BLaER1 (cell line): Measurements from ENCODE around the gene SETD3.

ENCODE experiments used
- H3K27ac ChIP-seq: shearing (Covaris generic); formaldehyde crosslinking; 2 replicates; pipeline ENCODE4 v1.8.1; 2022
- H3K27me3 ChIP-seq: shearing (Covaris generic); formaldehyde crosslinking; 2 replicates; pipeline ENCODE4 v1.8.1; 2022
- H3K36me3 ChIP-seq: shearing (Covaris generic); formaldehyde crosslinking; 2 replicates; pipeline ENCODE4 v1.8.1; 2022
- H3K4me1 ChIP-seq: shearing (Covaris generic); formaldehyde crosslinking; 2 replicates; pipeline ENCODE4 v1.8.1; 2022
- H3K4me2 ChIP-seq: shearing (Covaris generic); formaldehyde crosslinking; 2 replicates; pipeline ENCODE4 v1.8.1; 2022
- H3K4me3 ChIP-seq: shearing (Covaris generic); formaldehyde crosslinking; 2 replicates; pipeline ENCODE4 v1.8.1; 2022
- H3K9ac ChIP-seq: shearing (Covaris generic); formaldehyde crosslinking; 2 replicates; pipeline ENCODE4 v1.8.1; 2022
- H3K9me3 ChIP-seq: shearing (Covaris generic); formaldehyde crosslinking; 2 replicates; pipeline ENCODE4 v1.8.1; 2022
- H4K20me1 ChIP-seq: shearing (Covaris generic); formaldehyde crosslinking; 2 replicates; pipeline ENCODE4 v1.8.1; 2022
- Cebpa-rat ChIP-seq: shearing (Covaris generic); IDR thresholded peaks from 2 replicates; pipeline ENCODE4 v1.8.1; 2022

Gene SETD3

GRCh38 chr14:99502989-99503421 is 22.3 kb upstream of the SETD3 start:
- no peak overlapping the region for H3K9ac ChIP-seq
- H3K4me3 ChIP-seq, result no peak overlapping the region
- peaks cover 98% of the 10 kb centered on the region for H3K36me3 ChIP-seq
- no peak for TF ChIP-seq Cebpa-rat
- no peak overlapping the region for H3K4me2 ChIP-seq
- peaks cover 42% of the 10 kb centered on the region for H4K20me1 ChIP-seq
- no peaks in the 10 kb centered on the region for H3K9me3 ChIP-seq
- no peaks in the 10 kb centered on the region for H3K27me3 ChIP-seq
- H3K27ac ChIP-seq, result no peak overlapping the region
- no peaks in the 10 kb centered on the region for H3K4me1 ChIP-seq

- no peaks in the 10 kb centered on the region for H3K27me3 ChIP-seq
Observed at GRCh38 chr14:99497894-99498293, 17.2 kb upstream of the SETD3 start.

GRCh38 chr14:99497341-99497740 is 16.7 kb upstream of the SETD3 start:
- H3K27me3 ChIP-seq, result no peaks in the 10 kb centered on the region
- H3K36me3 ChIP-seq, result peaks cover 96% of the 10 kb centered on the region
- H3K9me3 ChIP-seq, result no peaks in the 10 kb centered on the region
- no peak overlapping the region for H3K4me2 ChIP-seq
- no peaks in the 10 kb centered on the region for H3K4me1 ChIP-seq
- no peak for TF ChIP-seq Cebpa-rat
- H3K4me3 ChIP-seq, result no peak overlapping the region
- H4K20me1 ChIP-seq, result peaks cover 64% of the 10 kb centered on the region
- no peak overlapping the region for H3K27ac ChIP-seq
- H3K9ac ChIP-seq, result no peak overlapping the region

More at GRCh38 chr14:99497894-99498293, 17.2 kb upstream of the SETD3 start:
- no peak overlapping the region for H3K27ac ChIP-seq
- peaks cover 62% of the 10 kb centered on the region for H4K20me1 ChIP-seq
- H3K4me1 ChIP-seq, result no peaks in the 10 kb centered on the region
- no peak overlapping the region for H3K4me2 ChIP-seq
- H3K4me3 ChIP-seq, result no peak overlapping the region
- no peaks in the 10 kb centered on the region for H3K9me3 ChIP-seq
- H3K36me3 ChIP-seq, result peaks cover 96% of the 10 kb centered on the region
- H3K9ac ChIP-seq, result no peak overlapping the region
- no peak for TF ChIP-seq Cebpa-rat

- H3K4me1 ChIP-seq, result peaks cover 21% of the 10 kb centered on the region
- no peaks in the 10 kb centered on the region for H3K27me3 ChIP-seq
- no peak overlapping the region for H3K4me2 ChIP-seq
- no peak overlapping the region for H3K27ac ChIP-seq
- no peaks in the 10 kb centered on the region for H3K9me3 ChIP-seq
- 0 out of 2 replicates have a peak overlapping the region, but pooled peaks have one; percentile 13 for H3K9ac ChIP-seq
- H4K20me1 ChIP-seq, result peaks cover 93% of the 10 kb centered on the region
- no peak overlapping the region for H3K4me3 ChIP-seq
- TF ChIP-seq Cebpa-rat, result no peak
- no peaks in the 10 kb centered on the region for H3K36me3 ChIP-seq
Observed at GRCh38 chr14:99484106-99484505, 3.4 kb upstream of the SETD3 start.

GRCh38 chr14:99481745-99482099 is 1.1 kb upstream of the SETD3 start:
- Histone ChIP-seq H3K4me1 (peaks cover 39% of the 10 kb centered on the region), H3K9me3 (no peaks in the 10 kb centered on the region), H4K20me1 (peaks cover 93% of the 10 kb centered on the region), H3K27ac (peak overlapping the region; percentile 83), H3K36me3 (no peaks in the 10 kb centered on the region), H3K9ac (peak overlapping the region; percentile 88), H3K4me3 (peak overlapping the region; percentile 91), H3K27me3 (no peaks in the 10 kb centered on the region), H3K4me2 (peak overlapping the region; percentile 94)
- no peak for TF ChIP-seq Cebpa-rat

GRCh38 chr14:99480917-99481744 is 472 bp upstream of the SETD3 start, which contains the start of gene CCNK:
Gene CCNK, plus strand, starts transcription at chr14:99481409. Its CDS starts 11,269 bp downstream, at chr14:99492678.
- Histone ChIP-seq H3K27ac (peak within 1 kb of the TSS; percentile 93), H3K36me3 (no peaks in the 10 kb centered on the region), H3K27me3 (no peaks in the 10 kb centered on the region), H3K4me3 (peak within 1 kb of the TSS; percentile 91), H3K9ac (peak within 1 kb of the TSS; percentile 91), H3K9me3 (no peaks in the 10 kb centered on the region), H3K4me1 (peaks cover 39% of the 10 kb centered on the region), H3K4me2 (peak within 1 kb of the TSS; percentile 95), H4K20me1 (peaks cover 93% of the 10 kb centered on the region)
- TF ChIP-seq Cebpa-rat, result peak; percentile 94

GRCh38 chr14:99479160-99479905 is 1.3 kb downstream of the SETD3 start:
- Histone ChIP-seq H4K20me1 (peaks cover 93% of the 10 kb centered on the region), H3K9me3 (no peaks in the 10 kb centered on the region), H3K4me1 (peaks cover 39% of the 10 kb centered on the region), H3K9ac (peak overlapping the region; percentile 91), H3K4me2 (peak overlapping the region; percentile 95), H3K4me3 (peak overlapping the region; percentile 91), H3K27ac (peak overlapping the region; percentile 93), H3K27me3 (no peaks in the 10 kb centered on the region), H3K36me3 (no peaks in the 10 kb centered on the region)
- no peak for TF ChIP-seq Cebpa-rat

GRCh38 chr14:99478128-99478527 is 2.5 kb downstream of the SETD3 start:
- Histone ChIP-seq H3K27me3 (no peaks in the 10 kb centered on the region), H3K9ac (0 out of 2 replicates have a peak overlapping the region, but pooled peaks have one; percentile 91), H3K9me3 (no peaks in the 10 kb centered on the region), H3K36me3 (no peaks in the 10 kb centered on the region), H3K4me3 (no peak overlapping the region), H4K20me1 (peaks cover 93% of the 10 kb centered on the region), H3K4me1 (peaks cover 36% of the 10 kb centered on the region), H3K4me2 (peak overlapping the region; percentile 95; the same call in 1 of the 2 replicates), H3K27ac (no peak overlapping the region)
- no peak for TF ChIP-seq Cebpa-rat

GRCh38 chr14:99476864-99477263 is 3.8 kb downstream of the SETD3 start:
- Histone ChIP-seq H3K9me3 (no peaks in the 10 kb centered on the region), H3K9ac (no peak overlapping the region), H3K27ac (no peak overlapping the region), H3K27me3 (no peaks in the 10 kb centered on the region), H3K4me3 (no peak overlapping the region), H3K4me1 (peaks cover 25% of the 10 kb centered on the region), H3K4me2 (no peak overlapping the region), H4K20me1 (peaks cover 93% of the 10 kb centered on the region), H3K36me3 (no peaks in the 10 kb centered on the region)
- TF ChIP-seq Cebpa-rat, result no peak

GRCh38 chr14:99475660-99476059 is 5.0 kb downstream of the SETD3 start:
- Histone ChIP-seq H3K9ac (no peak overlapping the region), H4K20me1 (peaks cover 99% of the 10 kb centered on the region)

More at GRCh38 chr14:99475660-99476059, 5.0 kb downstream of the SETD3 start:
- Histone ChIP-seq H3K9me3 (no peaks in the 10 kb centered on the region), H3K27ac (no peak overlapping the region), H3K4me2 (no peak overlapping the region), H3K4me1 (peaks cover 27% of the 10 kb centered on the region), H3K27me3 (no peaks in the 10 kb centered on the region), H3K36me3 (no peaks in the 10 kb centered on the region), H3K4me3 (no peak overlapping the region)
- TF ChIP-seq Cebpa-rat, result no peak
